ENCODE data around the gene BTG4. TPM values are rescaled to one million over a fixed set of nuclear protein-coding genes. Genes with fewer than 3 reads are reported as not detected.

The BTG4 gene
- total RNA-seq, 1 donor from 2014 or later = not detected

DNA sequence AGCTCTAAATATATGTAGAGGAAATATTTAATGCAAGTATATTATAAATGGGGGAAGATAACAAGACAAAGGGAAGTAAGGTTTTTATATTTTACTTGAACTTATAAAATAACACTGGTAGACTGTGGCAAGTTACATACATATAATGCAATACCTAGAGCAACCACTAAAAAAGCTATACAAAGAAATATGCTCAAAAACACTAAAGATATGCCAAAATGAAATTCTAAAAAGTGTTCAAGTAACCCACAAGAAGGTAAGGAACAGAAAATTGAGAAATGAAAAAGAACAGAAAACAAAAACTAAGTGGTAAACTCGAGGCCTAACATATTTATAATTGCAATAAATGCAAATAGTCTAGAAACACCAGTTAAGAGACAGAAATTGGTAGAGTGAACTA, 32.5 kb downstream of the BTG4 start:
- DNase-seq = no peak

GRCh38 chr11:111477898-111478297, 34.3 kb downstream of the BTG4 start:
- no peak for DNase-seq

- DNase-seq = no peak
Observed at GRCh38 chr11:111476956-111477355, 35.2 kb downstream of the BTG4 start.

- no peak for DNase-seq
Observed at GRCh38 chr11:111476366-111476765, 35.8 kb downstream of the BTG4 start.

DNA sequence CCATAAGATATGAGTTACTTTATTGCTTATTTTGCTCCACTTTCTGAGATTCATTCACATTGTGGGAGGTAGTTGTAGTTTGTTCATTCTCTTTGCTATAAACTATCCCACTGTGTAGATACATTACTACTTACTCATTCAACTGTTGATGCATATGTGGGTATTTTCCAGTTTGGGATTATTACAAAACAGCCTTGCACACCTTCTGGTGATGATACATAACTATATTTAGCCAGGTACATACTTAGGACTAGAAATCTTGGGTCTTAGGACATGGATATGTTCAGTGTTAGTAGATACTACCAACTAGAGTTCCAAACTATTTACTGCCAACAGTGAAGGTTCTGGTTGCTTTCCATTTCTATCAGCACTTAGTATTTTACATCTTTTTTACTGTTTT, 37.8 kb downstream of the BTG4 start:
- no peak for DNase-seq

GRCh38 chr11:111472228-111472627, 40.0 kb downstream of the BTG4 start:
- no peak for DNase-seq

DNA sequence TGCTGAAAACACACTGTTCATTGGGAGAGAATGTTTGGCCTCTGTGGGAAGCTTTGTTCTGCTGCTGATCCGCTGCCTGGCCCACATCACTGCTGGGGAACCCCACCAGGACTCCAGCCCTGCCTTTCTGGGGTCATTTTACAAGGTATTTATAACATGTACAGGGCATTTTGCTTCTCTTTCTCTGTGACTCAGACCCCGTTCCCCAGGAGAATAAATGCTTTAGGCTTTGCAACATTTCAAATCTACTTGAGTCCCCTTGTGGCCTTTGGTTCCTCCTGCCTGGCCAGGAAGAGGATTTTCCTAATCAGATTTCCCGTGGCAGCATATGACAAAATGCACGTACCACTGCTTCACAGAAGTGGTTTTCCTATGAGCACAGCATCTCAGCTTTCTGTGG, 43.0 kb downstream of the BTG4 start:
- DNase-seq = no peak

- no peak for DNase-seq
Observed at GRCh38 chr11:111466615-111467014, 45.6 kb downstream of the BTG4 start.

- DNase-seq = no peak
Observed at GRCh38 chr11:111465400-111465799, 46.8 kb downstream of the BTG4 start.

GRCh38 chr11:111463276-111463675, 48.9 kb downstream of the BTG4 start:
- DNase-seq = no peak

DNA sequence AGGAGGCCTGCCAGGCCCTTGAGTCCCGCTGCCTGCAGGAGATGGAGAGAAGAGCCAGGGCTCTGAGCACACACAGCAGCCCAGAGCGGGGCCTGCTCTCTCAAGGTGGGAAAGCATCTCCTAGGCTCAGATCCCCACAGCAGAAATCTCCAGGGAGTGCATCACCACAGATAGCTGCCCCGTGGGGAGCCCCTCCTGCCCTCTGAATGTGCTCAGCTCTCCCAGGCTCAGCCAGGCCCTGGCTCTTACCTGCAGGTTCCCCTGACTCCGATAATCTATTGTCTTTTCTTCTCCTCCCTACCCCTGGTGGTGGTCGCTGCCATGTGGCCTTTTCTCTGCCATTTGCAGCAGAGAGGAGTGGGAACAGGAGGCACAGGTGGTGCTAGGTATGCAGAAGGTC, 49.9 kb downstream of the BTG4 start:
- no peak for DNase-seq

DNA sequence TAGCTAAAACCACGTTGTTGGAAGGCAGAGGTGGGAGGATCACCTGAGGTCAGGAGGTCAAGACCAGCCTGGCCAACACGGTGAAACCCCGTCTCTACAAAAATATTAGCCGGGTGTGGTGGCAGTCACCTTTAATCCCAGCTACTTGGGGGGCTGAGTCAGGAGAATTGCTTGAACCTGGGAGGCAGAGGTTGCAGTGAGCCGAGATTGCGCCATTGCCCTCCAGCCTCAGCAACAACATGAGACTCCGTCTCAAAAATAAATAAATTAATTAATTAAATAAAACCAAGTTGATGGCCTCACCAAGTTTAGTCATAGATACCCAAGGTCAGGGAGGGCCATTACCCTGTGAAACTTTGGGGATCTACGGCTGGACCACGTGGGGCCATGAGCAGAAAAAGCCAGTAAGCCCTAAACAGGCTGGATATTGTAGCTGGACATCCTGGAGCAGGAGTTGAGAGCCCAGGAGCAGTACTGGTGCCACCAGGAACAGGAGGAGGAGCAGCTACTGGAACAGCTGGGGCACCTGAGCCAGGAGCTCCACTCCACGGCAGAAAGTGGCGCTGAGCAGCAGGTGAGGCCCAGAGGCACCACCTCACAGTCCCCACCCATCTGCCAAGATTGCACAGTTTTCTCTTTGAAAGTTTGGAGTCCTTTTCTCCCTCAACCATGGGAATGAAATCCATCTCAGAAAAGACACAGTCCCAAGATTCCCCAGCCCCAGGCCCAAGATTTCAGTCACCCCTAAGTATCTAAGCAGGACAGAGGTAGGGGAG, 50.5 kb downstream of the BTG4 start:
- no peak for DNase-seq

- no peak for DNase-seq
Observed at GRCh38 chr11:111460856-111461255, 51.3 kb downstream of the BTG4 start.

DNA sequence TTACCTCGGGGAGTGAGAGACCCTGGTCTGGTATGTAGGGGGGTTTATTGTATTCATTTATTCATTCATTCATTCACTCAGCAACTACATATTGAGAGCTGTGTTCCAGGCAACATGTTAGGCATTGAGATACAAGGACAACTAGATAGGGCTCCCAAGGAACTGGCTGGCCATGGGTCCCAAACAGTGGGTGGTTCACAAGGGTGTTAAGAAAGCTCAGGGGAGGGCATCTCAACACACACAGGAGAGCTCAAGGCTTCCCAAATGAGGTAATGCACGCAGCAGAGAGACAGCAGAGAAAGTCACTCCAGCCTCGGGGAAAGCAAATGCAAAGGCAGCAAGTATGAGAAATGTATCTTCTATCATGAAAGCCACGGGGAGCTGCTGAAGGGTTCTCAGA, 51.8 kb downstream of the BTG4 start:
- no peak for DNase-seq

GRCh38 chr11:111459506-111460270, 52.5 kb downstream of the BTG4 start:
- DNase-seq = no peak

- no peak for DNase-seq
Observed at GRCh38 chr11:111457731-111458368, 54.3 kb downstream of the BTG4 start.

- DNase-seq = no peak
Observed at GRCh38 chr11:111456859-111457730, 55.1 kb downstream of the BTG4 start.

GRCh38 chr11:111456086-111456858, 55.9 kb downstream of the BTG4 start:
- DNase-seq = no peak

DNA sequence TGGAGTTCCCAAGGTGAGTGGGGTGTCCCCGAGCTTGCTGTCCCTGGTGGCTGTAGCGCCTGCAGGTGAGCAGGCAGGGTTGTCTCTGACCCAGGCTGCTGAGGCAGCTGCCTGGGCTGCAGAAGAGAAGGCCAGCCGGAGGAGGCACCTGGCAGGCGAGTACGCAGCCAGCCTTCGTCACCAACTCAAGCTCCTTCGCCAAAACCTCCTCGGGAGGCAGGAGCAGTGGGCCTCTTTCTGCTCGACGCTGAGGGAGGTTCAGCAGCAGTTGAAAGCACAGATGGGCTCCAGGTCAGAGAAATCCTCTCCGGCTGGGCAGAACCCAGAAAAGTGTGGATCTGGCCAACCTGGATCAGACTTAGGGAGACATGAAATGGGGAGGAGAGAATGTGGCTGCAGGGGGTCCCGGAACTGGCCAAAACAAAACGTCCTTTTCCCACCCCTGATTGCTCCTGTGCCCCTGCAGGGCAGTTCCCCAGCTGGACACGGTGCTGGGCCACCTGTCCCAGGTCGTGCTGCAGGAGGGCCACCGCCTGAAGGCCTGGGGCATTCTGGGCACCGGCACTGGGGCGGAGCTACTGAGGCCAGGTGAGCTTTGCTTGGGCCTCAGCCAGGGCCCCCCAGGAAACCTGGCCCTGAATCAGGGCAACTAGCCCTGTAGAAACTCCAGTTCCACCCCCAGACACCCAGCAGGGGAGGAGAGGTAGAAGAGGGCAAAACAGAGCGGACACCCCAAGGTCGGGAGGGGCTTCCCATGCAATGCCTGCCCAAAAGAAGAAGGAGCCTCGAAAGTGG, 56.7 kb downstream of the BTG4 start:
- DNase-seq = no peak

GRCh38 chr11:111454561-111455192, 57.5 kb downstream of the BTG4 start:
- DNase-seq = peak; percentile 60

All from dermis blood vessel endothelial cell (primary cell).